GM12878 (cell line): ENCODE measurements around the gene MCEE. TPM values are rescaled to one million over a fixed set of nuclear protein-coding genes. Genes with fewer than 3 reads are reported as not detected.
A peak's percentile ranks its signal among the peaks of the same experiment; 100 is the strongest.

Experiments
- ATAC-seq: fragments of 200-7000 bp; cut with Tn5 transposase; 3 replicates; pipeline ENCODE4 v1.9.1; 2020; ENCODE audit warnings: mild to moderate bottlenecking, moderate library complexity
- BruUV-seq: library from RNA; stranded (reverse); fragments of 400-500 nt; replicated peaks from 2 replicates; lab custom pipeline; 2021; lab: Mats Ljungman, UMichigan
- CTCF ChIA-PET: fragments of 300-600 bp; sonication (Branson Sonifier 250); formaldehyde crosslinking; extraction: SDS; loops from one replicate; lab custom pipeline; 2021; ENCODE audit warnings: inconsistent platforms; lab: Yijun Ruan, JAX
- POLR2A ChIA-PET: fragments of 350-600 bp; formaldehyde crosslinking; extraction: SDS; loops from one replicate; lab custom pipeline; 2021; ENCODE audit warnings: inconsistent platforms; lab: Charles Lee
- RAD21 ChIA-PET: fragments of 300-600 bp; sonication (Branson Sonifier 250); formaldehyde crosslinking; loops from one replicate; lab custom pipeline; 2023; ENCODE audit warnings: antibody characterized with exemption; ENCODE audit not compliant: unreplicated experiment; lab: Charles Lee
- SMC1A ChIA-PET: fragments of 300-600 bp; sonication (Branson Sonifier 250); formaldehyde crosslinking; loops from one replicate; lab custom pipeline; 2023; ENCODE audit not compliant: unreplicated experiment, uncharacterized antibody; lab: Charles Lee
- DNase-seq: peaks from one replicate; pipeline ENCODE4 v3.0.0-alpha.2; 2011; ENCODE audit warnings: low read depth, low spot score
- FAIRE-seq: peaks from 3 replicates; lab custom pipeline; 2011; peaks lifted over from hg19 to GRCh38; lab: Jason Lieb, UNC
- H2AFZ ChIP-seq: 2 replicates; pipeline ENCODE4 v1.6.0; 2011; ENCODE audit warnings: low read depth, low read length, control low read depth; ENCODE audit not compliant: control insufficient read depth
- H3K27ac ChIP-seq: 2 replicates; pipeline ENCODE4 v1.5.1; 2011; ENCODE audit warnings: control low read depth; ENCODE audit not compliant: control insufficient read depth, insufficient read depth
- H3K27me3 ChIP-seq, 2 experiments: replicated peaks in 1 of 2; 2 replicates each; pipeline versions ENCODE4 v1.6.0 to v1.6.1; 2011; ENCODE audit warnings: low read length in 1 of 2; ENCODE audit not compliant: control insufficient read depth in 2 of 2, insufficient read depth in 2 of 2
- H3K36me3 ChIP-seq, 2 experiments: 2 replicates each; pipeline ENCODE4 v1.5.1; 2011; ENCODE audit warnings: low read length in 1 of 2; ENCODE audit not compliant: control insufficient read depth in 2 of 2, insufficient read depth in 2 of 2
- H3K4me1 ChIP-seq: 2 replicates; pipeline ENCODE4 v1.6.1; 2011; ENCODE audit warnings: mild to moderate bottlenecking, low read length, moderate library complexity, mixed read lengths; ENCODE audit not compliant: control insufficient read depth, insufficient read depth
- H3K4me2 ChIP-seq: 2 replicates; pipeline ENCODE4 v1.6.0; 2011; ENCODE audit warnings: control low read depth; ENCODE audit not compliant: control insufficient read depth, insufficient read depth
- H3K4me3 ChIP-seq: fragments of 200-600 bp; sonication (generic); 2 replicates; pipeline ENCODE4 v1.5.1; 2016
- H3K79me2 ChIP-seq: 2 replicates; pipeline ENCODE4 v1.6.0; 2011; ENCODE audit warnings: low read length; ENCODE audit not compliant: control insufficient read depth, insufficient read depth
- H3K9ac ChIP-seq: 2 replicates; pipeline ENCODE4 v1.8.0; 2011; ENCODE audit warnings: low read length, control low read depth, mixed read lengths; ENCODE audit not compliant: control insufficient read depth, insufficient read depth
- H3K9me3 ChIP-seq: replicated peaks from 3 replicates; pipeline ENCODE4 v1.5.1; 2011; ENCODE audit warnings: mild to moderate bottlenecking, low read length; ENCODE audit not compliant: control insufficient read depth, insufficient read depth
- H4K20me1 ChIP-seq: 2 replicates; pipeline ENCODE4 v1.6.0; 2011; ENCODE audit not compliant: control insufficient read depth, insufficient read depth
- ASH2L ChIP-seq: fragments of 300-600, 200-600 bp; sonication (generic); IDR thresholded peaks from 2 replicates; pipeline ENCODE4 v1.6.1; 2017; ENCODE audit warnings: low read depth, mild to moderate bottlenecking, borderline replicate concordance
- EP300 ChIP-seq, 2 experiments: fragments of 150-350 bp in 1 of 2; IDR thresholded peaks; 2 replicates each; pipeline ENCODE4 v1.6.1; 2011 to 2012; ENCODE audit warnings: low read depth in 2 of 2, low read length in 2 of 2, borderline replicate concordance in 1 of 2, improper control_type of control experiment in 1 of 2, inconsistent platforms in 1 of 2; ENCODE audit not compliant: control insufficient read depth in 1 of 2
- GABPA ChIP-seq: IDR thresholded peaks from 2 replicates; pipeline ENCODE4 v1.6.1; 2014; ENCODE audit warnings: antibody characterized with exemption, low read depth, mild to moderate bottlenecking, inconsistent platforms
- MYB ChIP-seq: fragments of 150-350 bp; IDR thresholded peaks from 2 replicates; pipeline ENCODE4 v1.6.1; 2014; ENCODE audit warnings: mild to moderate bottlenecking, low read depth, low read length, borderline replicate concordance
- NFYA ChIP-seq: IDR thresholded peaks from 2 replicates; pipeline ENCODE4 v1.6.1; 2011; ENCODE audit warnings: low read depth, mild to moderate bottlenecking, low read length, improper control_type of control experiment, borderline replicate concordance
- NR2F1 ChIP-seq: fragments of 450-650 bp; conservative IDR thresholded peaks from 2 replicates; pipeline ENCODE4 v1.6.1; 2017; ENCODE audit warnings: mild to moderate bottlenecking
- POLR2AphosphoS5 ChIP-seq: IDR thresholded peaks from 2 replicates; pipeline ENCODE4 v1.6.1; 2011; ENCODE audit warnings: mild to moderate bottlenecking, low read length, inconsistent platforms
- YBX1 ChIP-seq: fragments of 450-650 bp; IDR thresholded peaks from 2 replicates; pipeline ENCODE4 v1.6.1; 2016; ENCODE audit warnings: antibody characterized with exemption
- ZNF217 ChIP-seq: fragments of 450-650 bp; IDR thresholded peaks from 2 replicates; pipeline ENCODE4 v1.6.1; 2017; ENCODE audit warnings: antibody characterized with exemption, mild to moderate bottlenecking
- ZSCAN29 ChIP-seq: fragments of 450-650 bp; IDR thresholded peaks from 2 replicates; pipeline ENCODE4 v1.6.1; 2017; ENCODE audit warnings: mild to moderate bottlenecking, moderate library complexity
- WGBS: methylation state at CpG from one replicate; pipeline ENCODE4 v1.1.6; 2016; ENCODE audit warnings: low lambda C conversion rate; ENCODE audit not compliant: insufficient replicate concordance, insufficient coverage; ENCODE audit errors: missing lambda C conversion rate; 5-methylcytosine and 5-hydroxymethylcytosine counted together
- in situ Hi-C: fragments of 300-500 bp; cut with MboI; formaldehyde crosslinking; loops from 9 replicates; pipeline ENCODE4 v1.14.3; 2018; ENCODE audit warnings: mixed read lengths
- intact Hi-C: fragments of 100-400 bp; cut with micrococcal nuclease; formaldehyde crosslinking; loops from one replicate; pipeline ENCODE4 v1.14.2; 2022; ENCODE audit not compliant: unreplicated experiment
- polyA plus RNA-seq, 11 experiments: library from polyadenylated mRNA; depleted of rRNA in 4 of 11; unstranded in 6 of 11; stranded (reverse) in 5 of 11; fragments of >200 nt; fragmentation: Nextera tagmentation in 4 of 11; fragmentation: Illumina TruSeq in 1 of 11; extraction: Ambion mirVana in 4 of 11; extraction: Trizol in 1 of 11; gene quantifications; 1 replicate in 1 of 11; 2 replicates in 10 of 11; pipeline versions ENCODE4 v1.2.1 to v1.2.3, GENCODE V29; 2011 to 2016; ENCODE audit warnings: inconsistent platforms in 2 of 11, missing spikeins in 2 of 11, low read depth in 1 of 11
- total RNA-seq, 4 experiments: library from RNA; depleted of rRNA in 3 of 4; stranded (reverse); fragments of >200 nt in 3 of 4; fragmentation: Illumina TruSeq in 1 of 4; extraction: Trizol in 1 of 4; gene quantifications; 2 replicates each; pipeline versions ENCODE4 v1.2.1 to v1.2.3, GENCODE V29; 2013 to 2021

MCEE gene
- total and polyA plus RNA-seq, 10 of the 15 experiments (the other 5 are each of a cell fraction or from before 2014, with no cell fraction given), result 17.3 to 63.4 (median 20.9) TPM

- WGBS, result 100% methylated on average over 1 of the region's 1 CpG
- Histone ChIP-seq H3K36me3 (peaks cover 8 to 10% of the 10 kb centered on the region in 2 experiments), H3K4me3 (no peak overlapping the region), H3K4me2 (no peak overlapping the region), H3K9ac (no peak overlapping the region), H3K4me1 (no peaks in the 10 kb centered on the region), H4K20me1 (no peaks in the 10 kb centered on the region), H2AFZ (no peak overlapping the region), H3K27me3 (no peaks in the 10 kb centered on the region), H3K27ac (no peak overlapping the region), H3K9me3 (no peaks in the 10 kb centered on the region), H3K79me2 (no peaks in the 10 kb centered on the region)
- in situ Hi-C loops, result loop anchor here (25.0 kb wide), 1 partner anchor 361 kb away; no protein-coding TSS in a partner anchor
- FAIRE-seq (no peak), ATAC-seq (peak; percentile 34), DNase-seq (no peak)
- ChIA-PET CTCF (interaction anchor here (1.1 to 7.7 kb wide), 2 partner anchors 51 to 102 kb away, joined by 3 to 37 read pairs; no protein-coding TSS in a partner anchor), SMC1A (interaction anchor here (1.0 to 1.7 kb wide), 2 partner anchors 21 to 51 kb away, joined by 3 to 6 read pairs; no protein-coding TSS in a partner anchor), POLR2A (no interaction called here), RAD21 (interaction anchor here (1.4 kb wide), 1 partner anchor 102 kb away, joined by 5 read pairs; no protein-coding TSS in a partner anchor)
- no TSS peak for BruUV-seq
- TF ChIP-seq NFYA (no peak), ASH2L (no peak), NR2F1 (no peak), YBX1 (no peak), EP300 (IDR thresholded peaks at IDR 0.05; ENCODE audit: borderline replicate concordance in 1 of 2, control insufficient read depth in 1 of 2, low read depth in 2 of 2, low read length in 2 of 2) (no peak), MYB (no peak), GABPA (no peak), ZNF217 (no peak), ZSCAN29 (no peak), POLR2AphosphoS5 (no peak)
- intact Hi-C loops, result loop anchor here (10.0 kb wide), 1 partner anchor 233 kb away; no protein-coding TSS in a partner anchor
These were observed 21.6 kb upstream of the MCEE start for GRCh38 chr2:71151620-71152019.
